Activated naive CD4-positive, alpha-beta T cell treated with anti-CD3 and anti-CD28 coated beads for 36 hours (primary cell): ENCODE results near the gene MBNL1. TPM values are rescaled to one million over a fixed set of nuclear protein-coding genes. Genes with fewer than 3 reads are reported as not detected.

Experiments used
- CTCF ChIA-PET: fragments of 350-600 bp; sonication (Branson Sonifier 250); formaldehyde crosslinking; loops from one replicate; lab custom pipeline; 2021; ENCODE audit warnings: antibody characterized with exemption; lab: Charles Lee
- DNase-seq: peaks from one replicate; pipeline ENCODE4 v3.0.0-alpha.2; 2020
- H3K27ac Mint-ChIP-seq: one replicate; pipeline ENCODE4 v1.8.0; 2021; ENCODE audit warnings: mild to moderate bottlenecking, mixed read lengths
- H3K27me3 Mint-ChIP-seq: one replicate; pipeline ENCODE4 v1.8.0; 2021; ENCODE audit warnings: low read depth, mixed read lengths
- H3K36me3 Mint-ChIP-seq: one replicate; pipeline ENCODE4 v1.8.0; 2021; ENCODE audit warnings: low read depth, mixed read lengths
- H3K4me1 Mint-ChIP-seq: one replicate; pipeline ENCODE4 v1.8.0; 2021; ENCODE audit warnings: low read depth, mixed read lengths
- H3K4me3 Mint-ChIP-seq: one replicate; pipeline ENCODE4 v1.8.0; 2021; ENCODE audit warnings: mild to moderate bottlenecking, moderate library complexity, mixed read lengths
- H3K9me3 Mint-ChIP-seq: one replicate; pipeline ENCODE4 v1.8.0; 2021; ENCODE audit warnings: mixed read lengths
- intact Hi-C: fragments of 100-400 bp; cut with micrococcal nuclease; formaldehyde crosslinking; loops from one replicate; pipeline ENCODE4 v1.15.1; 2023
- total RNA-seq, 2 experiments: library from RNA; stranded (reverse); gene quantifications; one replicate each; pipeline ENCODE4 v1.2.3, GENCODE V29; 2021

The MBNL1 gene
- total RNA-seq, 2 experiments from 2014 or later = 387 to 391 TPM

DNA sequence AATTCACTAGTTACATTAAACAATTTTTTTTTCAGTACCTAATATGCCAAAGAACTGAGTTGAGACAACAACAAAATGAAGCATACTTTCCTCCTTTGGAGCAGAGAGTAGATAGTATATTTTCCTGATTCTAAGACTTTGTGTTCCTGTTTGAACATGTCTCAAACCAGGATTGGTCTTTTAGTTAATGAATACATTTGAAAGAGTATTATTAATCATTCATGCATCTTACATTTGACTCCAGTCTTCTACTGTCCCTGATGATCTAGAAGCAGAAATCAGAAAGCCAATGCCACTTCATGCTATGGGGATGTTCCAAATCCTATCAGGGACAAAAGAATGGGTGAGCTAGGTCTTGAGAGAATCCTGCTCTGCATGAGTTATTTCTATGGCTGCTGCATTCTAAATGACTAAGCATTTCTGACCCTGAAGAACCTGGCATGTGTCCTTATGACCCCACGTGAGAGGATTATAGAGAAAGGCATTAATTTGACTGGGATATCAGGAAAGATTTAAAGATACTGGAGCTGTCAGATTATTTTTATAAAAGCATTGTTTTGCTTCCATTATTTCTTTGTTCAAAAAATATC, 32.9 kb upstream of the MBNL1 start:
- Mint-ChIP-seq H3K4me1 (peaks cover 84% of the 10 kb centered on the region), H3K27ac (peak overlapping the region; percentile 75), H3K9me3 (peaks cover 3% of the 10 kb centered on the region), H3K36me3 (peaks cover 6% of the 10 kb centered on the region), H3K27me3 (no peaks in the 10 kb centered on the region), H3K4me3 (peak overlapping the region; percentile 9)
- intact Hi-C loops = loop anchor here (1.0 to 5.0 kb wide), 2 partner anchors 31 to 109 kb away; no protein-coding TSS in a partner anchor
- CTCF ChIA-PET = interaction anchor here (1.6 kb wide), 1 partner anchor 11 kb away, joined by 6 read pairs; no protein-coding TSS in a partner anchor
- DNase-seq = no peak

DNA sequence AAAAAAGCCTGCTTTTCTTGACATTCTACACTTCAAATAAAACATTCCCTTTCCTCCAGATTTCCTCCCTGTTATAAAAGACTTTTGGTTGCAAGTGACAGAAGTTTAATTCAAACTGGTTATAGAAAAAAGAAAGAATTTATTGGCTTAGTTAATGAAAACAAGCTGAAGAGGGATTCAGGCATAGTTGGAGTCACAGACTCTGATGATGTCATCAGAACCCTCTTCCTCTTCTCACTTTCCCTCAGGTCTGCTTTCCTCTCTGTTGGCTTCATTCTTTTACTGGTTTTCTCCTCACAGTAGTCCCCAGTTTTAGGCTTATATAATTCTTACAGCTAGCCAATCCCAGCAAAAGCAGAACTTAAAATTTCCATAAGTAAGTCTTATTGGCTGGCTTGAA, 32.0 kb upstream of the MBNL1 start:
- CTCF ChIA-PET = interaction anchor here (0.6 to 1.6 kb wide), 4 partner anchors 12 to 38 kb away, joined by 3 to 6 read pairs (median 3); no protein-coding TSS in a partner anchor
- H3K27me3 Mint-ChIP-seq = no peaks in the 10 kb centered on the region
- peak overlapping the region; percentile 64 for H3K4me3 Mint-ChIP-seq
- intact Hi-C loops = loop anchor here (1.0 to 5.0 kb wide), 2 partner anchors 31 to 109 kb away; no protein-coding TSS in a partner anchor
- H3K36me3 Mint-ChIP-seq = peaks cover 6% of the 10 kb centered on the region
- peaks cover 84% of the 10 kb centered on the region for H3K4me1 Mint-ChIP-seq
- DNase-seq = no peak
- H3K9me3 Mint-ChIP-seq = peaks cover 3% of the 10 kb centered on the region
- peak overlapping the region; percentile 95 for H3K27ac Mint-ChIP-seq

DNA sequence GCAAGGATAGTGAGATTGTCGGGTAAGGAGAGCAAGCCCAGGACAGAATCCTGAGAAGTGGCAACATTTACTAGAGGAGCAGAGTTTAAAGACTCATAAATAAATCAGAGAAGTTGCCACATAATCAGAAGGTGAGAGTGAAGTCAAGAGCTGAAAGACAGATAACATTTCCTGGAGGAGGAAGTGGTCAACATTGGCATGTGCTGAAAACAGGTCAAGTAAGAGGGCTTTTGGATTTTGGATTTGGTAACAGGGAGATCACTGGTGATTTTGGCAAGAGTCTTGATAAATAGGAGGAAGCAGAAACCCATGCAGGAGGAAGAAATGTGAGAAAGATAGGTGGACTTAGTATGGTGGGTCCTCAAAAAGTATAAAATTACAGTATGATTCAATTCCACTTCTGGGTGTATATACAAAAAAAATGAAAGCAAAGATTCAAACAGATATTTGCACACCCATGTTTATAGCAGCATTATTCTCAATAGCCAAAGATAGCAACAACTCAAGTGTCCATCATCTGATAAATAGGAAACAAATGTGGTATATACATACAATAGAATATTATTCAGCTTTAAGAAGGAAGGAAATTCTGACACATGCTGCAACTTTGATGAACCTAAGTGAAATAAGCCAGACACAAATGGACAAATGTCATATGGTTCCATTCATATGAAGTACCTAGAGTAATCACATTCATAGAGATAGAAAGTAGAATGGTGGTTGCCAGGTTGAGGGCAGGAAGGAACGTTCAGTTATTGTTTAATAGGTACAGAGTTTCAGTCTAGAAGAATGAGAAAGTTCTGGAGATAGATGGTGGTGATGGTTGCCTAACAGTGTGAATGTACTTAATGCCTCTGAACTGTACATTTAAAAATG, 27.3 kb upstream of the MBNL1 start:
- CTCF ChIA-PET = no interaction called here
- Mint-ChIP-seq H3K4me3 (peak overlapping the region; percentile 61), H3K27ac (peak overlapping the region; percentile 94), H3K4me1 (peaks cover 65% of the 10 kb centered on the region), H3K9me3 (peaks cover 3% of the 10 kb centered on the region), H3K36me3 (peaks cover 13% of the 10 kb centered on the region), H3K27me3 (no peaks in the 10 kb centered on the region)
- no peak for DNase-seq
- intact Hi-C loops = no loop called here

DNA sequence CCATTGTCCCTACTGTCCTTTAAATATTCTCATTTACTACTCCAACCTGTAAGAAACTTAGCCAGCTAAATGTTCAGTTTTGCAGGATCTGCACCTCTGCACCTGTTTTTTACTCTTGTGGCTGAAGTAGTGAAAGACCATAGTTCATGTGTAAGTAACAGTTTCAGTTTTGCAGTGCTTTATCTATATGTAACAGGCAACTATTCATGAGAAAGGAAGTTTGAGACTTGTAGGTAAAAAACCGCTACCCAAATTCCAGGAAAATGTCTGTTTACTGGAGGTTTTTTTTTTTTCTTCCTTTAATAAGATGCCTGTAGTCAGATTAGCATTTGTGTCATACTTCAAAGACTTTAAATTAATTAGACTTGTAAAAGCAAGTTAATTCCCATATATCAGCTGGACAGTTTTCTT, 25.4 kb upstream of the MBNL1 start:
- H3K4me3 Mint-ChIP-seq = peak overlapping the region; percentile 94
- H3K27me3 Mint-ChIP-seq = no peaks in the 10 kb centered on the region
- intact Hi-C loops = loop anchor here (1.0 kb wide), 4 partner anchors 15 to 41 kb away; no protein-coding TSS in a partner anchor
- H3K36me3 Mint-ChIP-seq = peaks cover 10% of the 10 kb centered on the region
- no peaks in the 10 kb centered on the region for H3K9me3 Mint-ChIP-seq
- H3K4me1 Mint-ChIP-seq = peaks cover 56% of the 10 kb centered on the region
- no peak for DNase-seq
- peak overlapping the region; percentile 94 for H3K27ac Mint-ChIP-seq
- CTCF ChIA-PET = interaction anchor here (0.6 to 2.9 kb wide), 13 partner anchors 9 to 229 kb away, joined by 3 to 12 read pairs (median 4); partner anchors contain the start of gene MBNL1

DNA sequence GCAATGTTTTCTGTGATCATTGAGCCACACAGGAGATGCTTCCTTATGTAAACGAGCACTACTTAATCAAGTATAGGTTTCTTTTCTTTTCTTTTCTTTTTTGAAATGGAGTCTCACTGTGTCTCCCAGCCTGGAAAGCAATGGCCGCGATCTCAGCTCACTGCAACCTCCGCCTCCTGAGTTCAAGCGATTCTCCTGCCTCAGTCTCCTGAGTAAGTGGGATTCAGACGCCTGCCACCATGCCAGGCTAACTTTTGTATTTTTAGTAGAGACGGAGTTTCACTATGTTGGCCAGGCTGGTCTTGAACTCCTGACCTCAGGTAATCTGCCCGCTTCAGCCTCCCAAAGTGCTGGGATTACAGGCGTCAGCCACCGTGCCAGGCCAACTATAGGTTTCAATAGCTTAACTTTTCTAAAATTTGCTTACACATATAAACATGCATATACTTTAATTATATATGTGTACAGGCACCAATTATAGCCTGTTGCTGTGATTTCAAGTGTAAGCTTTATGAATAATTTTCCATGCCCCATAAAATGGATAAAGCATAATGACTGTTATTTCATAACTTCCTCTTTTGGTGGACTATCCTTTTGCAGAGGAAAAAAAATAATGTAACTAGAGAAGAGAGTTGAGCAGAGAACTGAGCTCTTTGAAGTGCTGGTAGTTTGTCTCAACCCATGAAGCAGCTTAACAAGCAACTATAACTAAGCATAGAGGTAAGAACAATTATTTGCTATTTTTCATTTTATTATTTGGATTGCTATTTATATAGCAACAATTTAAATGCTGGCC, 24.8 kb upstream of the MBNL1 start:
- CTCF ChIA-PET = interaction anchor here (0.7 to 2.9 kb wide), 20 partner anchors 10 to 229 kb away, joined by 3 to 12 read pairs (median 4); partner anchors contain the start of gene MBNL1
- intact Hi-C loops = loop anchor here (1.0 to 2.0 kb wide), 5 partner anchors 14 to 45 kb away; no protein-coding TSS in a partner anchor
- H3K4me1 Mint-ChIP-seq = peaks cover 51% of the 10 kb centered on the region
- peak overlapping the region; percentile 94 for H3K4me3 Mint-ChIP-seq
- no peaks in the 10 kb centered on the region for H3K27me3 Mint-ChIP-seq
- H3K27ac Mint-ChIP-seq = peak overlapping the region; percentile 94
- DNase-seq = peak; percentile 39
- peaks cover 13% of the 10 kb centered on the region for H3K36me3 Mint-ChIP-seq
- H3K9me3 Mint-ChIP-seq = no peaks in the 10 kb centered on the region

DNA sequence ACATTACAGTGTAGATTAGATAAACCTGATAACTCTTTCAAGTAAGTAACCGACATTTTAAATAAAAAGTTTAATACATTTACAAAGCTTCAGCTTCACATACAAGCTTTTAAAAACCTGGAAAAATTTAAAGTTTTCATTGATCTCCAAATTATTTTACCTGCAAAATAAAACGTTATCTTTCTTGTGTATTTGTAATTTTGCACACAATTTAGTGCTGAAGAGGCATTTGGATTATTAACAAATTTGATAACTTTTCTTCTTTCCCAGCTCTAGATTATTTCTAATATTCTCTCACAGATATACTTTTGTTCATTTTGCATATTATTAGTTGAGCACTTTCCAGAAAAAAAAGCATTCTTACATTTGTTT, 24.2 kb upstream of the MBNL1 start:
- DNase-seq = no peak
- intact Hi-C loops = loop anchor here (2.0 kb wide), 1 partner anchor 46 kb away; no protein-coding TSS in a partner anchor
- peak overlapping the region; percentile 94 for H3K27ac Mint-ChIP-seq
- peaks cover 13% of the 10 kb centered on the region for H3K36me3 Mint-ChIP-seq
- CTCF ChIA-PET = interaction anchor here (0.7 to 2.9 kb wide), 16 partner anchors 10 to 64 kb away, joined by 3 to 12 read pairs (median 4); no protein-coding TSS in a partner anchor
- H3K9me3 Mint-ChIP-seq = no peaks in the 10 kb centered on the region
- H3K4me3 Mint-ChIP-seq = peak overlapping the region; percentile 94
- H3K27me3 Mint-ChIP-seq = no peaks in the 10 kb centered on the region
- peaks cover 51% of the 10 kb centered on the region for H3K4me1 Mint-ChIP-seq

DNA sequence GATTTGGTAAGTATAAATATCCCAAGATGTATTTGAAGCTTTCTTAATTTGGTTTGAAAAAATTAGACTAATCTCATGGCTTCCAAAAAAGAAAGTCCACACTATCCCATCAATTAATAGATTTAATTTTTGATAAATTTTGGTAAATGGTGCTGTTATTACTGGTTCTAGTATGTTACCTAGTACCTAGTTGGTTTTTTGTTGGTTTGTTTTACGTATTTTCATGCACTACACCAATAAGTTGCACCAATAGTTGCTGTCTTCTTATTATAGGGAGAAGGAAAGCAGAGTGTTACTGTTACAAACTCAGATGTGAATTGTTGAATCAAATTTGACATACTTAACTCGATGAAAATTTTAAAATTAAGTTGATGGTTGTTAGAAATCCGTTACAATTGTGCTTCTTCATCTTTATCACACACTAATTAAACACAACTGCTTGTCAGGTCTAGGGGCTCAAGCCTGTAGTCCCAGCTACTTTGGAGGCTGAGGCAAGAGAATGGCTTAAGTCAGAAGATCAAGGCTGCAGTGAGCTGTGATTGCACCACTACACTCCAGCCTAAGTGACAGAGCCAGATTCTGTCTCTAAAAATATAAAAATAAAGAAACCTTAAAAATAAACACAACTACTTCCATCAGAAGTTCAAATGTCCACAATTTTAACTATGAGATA, 23.1 kb upstream of the MBNL1 start:
- Mint-ChIP-seq H3K9me3 (no peaks in the 10 kb centered on the region), H3K4me3 (peak overlapping the region; percentile 81), H3K4me1 (peaks cover 42% of the 10 kb centered on the region), H3K27me3 (no peaks in the 10 kb centered on the region), H3K36me3 (peaks cover 13% of the 10 kb centered on the region), H3K27ac (peak overlapping the region; percentile 97)
- peak; percentile 53 for DNase-seq
- CTCF ChIA-PET = interaction anchor here (0.6 to 2.9 kb wide), 12 partner anchors 10 to 52 kb away, joined by 3 to 12 read pairs (median 4); no protein-coding TSS in a partner anchor
- intact Hi-C loops = loop anchor here (1.0 to 2.0 kb wide), 3 partner anchors 12 to 47 kb away; no protein-coding TSS in a partner anchor

DNA sequence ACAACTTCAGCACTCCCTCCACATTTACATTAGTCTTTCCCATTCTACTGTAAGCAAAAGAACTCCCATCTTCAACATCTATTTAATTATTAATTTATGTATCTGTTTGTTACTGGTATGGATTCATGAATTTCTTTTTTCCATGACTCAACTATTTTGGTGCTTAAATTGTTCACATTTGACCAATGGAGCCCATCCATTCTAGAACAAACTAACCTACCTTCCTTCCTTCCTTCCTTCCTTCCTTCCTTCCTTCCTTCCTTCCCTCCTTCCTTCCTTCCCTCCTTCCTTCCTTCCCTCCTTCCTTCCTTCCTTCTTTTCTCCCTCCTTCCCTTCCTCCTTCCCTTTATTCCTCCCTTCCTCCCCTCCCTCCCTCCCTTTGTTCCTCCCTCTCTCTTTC, 16.8 kb upstream of the MBNL1 start:
- H3K36me3 Mint-ChIP-seq = peaks cover 3% of the 10 kb centered on the region
- H3K4me3 Mint-ChIP-seq = no peak overlapping the region
- no peak for DNase-seq
- CTCF ChIA-PET = interaction anchor here (0.6 kb wide), 1 partner anchor 179 kb away, joined by 5 read pairs; no protein-coding TSS in a partner anchor
- no peaks in the 10 kb centered on the region for H3K27me3 Mint-ChIP-seq
- peaks cover 65% of the 10 kb centered on the region for H3K4me1 Mint-ChIP-seq
- H3K27ac Mint-ChIP-seq = peak overlapping the region; percentile 76
- no peaks in the 10 kb centered on the region for H3K9me3 Mint-ChIP-seq
- intact Hi-C loops = no loop called here

DNA sequence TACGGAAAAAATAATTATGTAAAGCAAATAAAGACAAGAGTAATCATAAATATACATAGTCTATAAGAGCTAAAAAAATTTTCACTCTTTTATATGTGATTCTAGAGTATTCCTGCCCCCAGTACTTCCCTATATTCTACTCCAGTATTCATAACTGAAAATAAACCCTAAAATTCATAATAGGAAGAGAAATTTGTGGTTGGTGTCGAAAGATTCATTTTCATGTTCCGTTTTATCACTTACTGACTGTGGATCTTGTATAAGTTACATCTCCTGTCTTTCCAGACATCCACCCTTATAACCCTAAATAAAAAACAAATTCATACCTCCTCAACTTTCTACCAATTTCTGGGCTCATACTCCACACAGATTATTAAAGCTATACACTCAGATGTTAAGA, 16.0 kb upstream of the MBNL1 start:
- intact Hi-C loops = no loop called here
- peaks cover 72% of the 10 kb centered on the region for H3K4me1 Mint-ChIP-seq
- peak overlapping the region; percentile 44 for H3K4me3 Mint-ChIP-seq
- H3K36me3 Mint-ChIP-seq = peaks cover 3% of the 10 kb centered on the region
- no peaks in the 10 kb centered on the region for H3K9me3 Mint-ChIP-seq
- no peaks in the 10 kb centered on the region for H3K27me3 Mint-ChIP-seq
- DNase-seq = no peak
- CTCF ChIA-PET = interaction anchor here (0.8 to 0.9 kb wide), 2 partner anchors 10 to 69 kb away, joined by 4 to 6 read pairs; no protein-coding TSS in a partner anchor
- H3K27ac Mint-ChIP-seq = peak overlapping the region; percentile 83

DNA sequence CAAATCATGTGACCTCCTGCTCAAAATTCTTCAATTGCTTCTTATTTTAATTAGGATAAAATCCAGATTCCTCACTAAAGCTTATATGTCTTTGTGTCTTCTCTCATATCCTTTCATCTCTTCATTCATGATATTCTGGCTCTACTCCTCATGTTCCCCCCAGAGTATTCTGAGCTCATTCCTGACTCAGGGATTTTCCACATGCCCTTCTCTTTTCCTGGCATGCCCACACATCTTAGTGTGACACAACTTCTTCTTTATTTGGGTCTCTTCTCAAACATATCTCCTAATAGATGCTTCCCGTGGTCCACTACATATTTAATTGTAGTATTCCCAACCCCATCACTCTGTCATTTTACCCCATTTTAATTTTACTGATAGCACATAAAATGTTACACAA, 15.2 kb upstream of the MBNL1 start:
- Mint-ChIP-seq H3K9me3 (no peaks in the 10 kb centered on the region), H3K36me3 (peaks cover 2% of the 10 kb centered on the region), H3K4me1 (peaks cover 73% of the 10 kb centered on the region), H3K27ac (peak overlapping the region; percentile 83), H3K4me3 (peak overlapping the region; percentile 44), H3K27me3 (no peaks in the 10 kb centered on the region)
- CTCF ChIA-PET = interaction anchor here (0.8 to 0.9 kb wide), 3 partner anchors 9 to 70 kb away, joined by 3 to 6 read pairs (median 4); no protein-coding TSS in a partner anchor
- DNase-seq = no peak
- intact Hi-C loops = no loop called here

DNA sequence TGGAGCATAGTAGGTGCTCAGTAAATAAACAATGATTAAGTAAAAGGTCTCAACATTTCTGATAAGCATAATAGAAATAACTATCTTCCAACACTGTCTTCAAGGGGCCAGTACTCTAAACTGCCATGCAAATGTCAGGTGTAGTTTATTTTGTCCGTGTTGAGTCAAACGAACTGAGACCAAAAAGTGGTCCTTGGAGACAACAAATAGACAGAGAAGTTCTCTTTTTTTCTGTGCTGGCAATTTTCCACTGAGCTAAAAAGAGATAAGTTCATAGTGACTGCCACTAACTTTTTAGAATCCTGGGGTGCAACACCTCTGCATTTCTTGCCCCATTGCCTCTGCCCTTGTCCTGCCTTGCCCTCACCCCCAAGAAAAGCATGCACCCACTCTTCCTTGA, 14.7 kb upstream of the MBNL1 start:
- CTCF ChIA-PET = interaction anchor here (0.9 kb wide), 1 partner anchor 56 kb away, joined by 3 read pairs; no protein-coding TSS in a partner anchor
- no peak for DNase-seq
- peaks cover 78% of the 10 kb centered on the region for H3K4me1 Mint-ChIP-seq
- intact Hi-C loops = no loop called here
- no peaks in the 10 kb centered on the region for H3K27me3 Mint-ChIP-seq
- H3K27ac Mint-ChIP-seq = peak overlapping the region; percentile 83
- peak overlapping the region; percentile 51 for H3K4me3 Mint-ChIP-seq
- H3K36me3 Mint-ChIP-seq = no peaks in the 10 kb centered on the region
- H3K9me3 Mint-ChIP-seq = no peaks in the 10 kb centered on the region
